ENCODE measurements around the gene CNDP2.

DNA sequence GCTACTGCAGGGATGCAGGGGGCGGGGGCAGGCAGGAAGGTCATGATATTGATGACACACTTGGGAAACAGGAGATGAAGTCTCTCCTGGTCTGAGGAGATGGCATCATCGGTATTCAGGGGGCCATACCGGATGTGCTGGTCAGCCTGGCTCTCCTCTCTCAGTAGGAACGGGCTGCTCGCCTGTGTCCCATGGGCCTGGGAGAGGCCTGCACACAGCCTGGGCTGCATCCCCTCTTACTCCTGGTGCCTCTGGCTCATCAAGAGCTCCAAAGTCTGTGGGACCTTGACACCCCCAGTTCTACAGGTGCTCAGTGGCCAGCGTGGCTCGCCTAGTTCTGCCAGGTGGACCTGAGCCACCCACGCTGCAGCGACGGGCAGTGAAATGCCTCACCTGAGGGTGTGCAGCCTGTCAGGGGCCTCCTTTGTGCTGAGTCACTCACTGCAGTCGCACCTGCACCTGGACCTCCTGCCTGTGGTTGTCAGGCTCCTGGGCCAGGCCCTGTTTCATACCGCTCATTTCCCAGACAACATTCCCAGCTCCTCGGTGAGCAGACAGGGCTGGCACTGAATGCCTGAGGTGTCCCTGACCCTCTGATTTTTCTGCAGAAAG is 19.6 kb downstream of the CNDP2 start:
- TF ChIP-seq, protein P1, sequence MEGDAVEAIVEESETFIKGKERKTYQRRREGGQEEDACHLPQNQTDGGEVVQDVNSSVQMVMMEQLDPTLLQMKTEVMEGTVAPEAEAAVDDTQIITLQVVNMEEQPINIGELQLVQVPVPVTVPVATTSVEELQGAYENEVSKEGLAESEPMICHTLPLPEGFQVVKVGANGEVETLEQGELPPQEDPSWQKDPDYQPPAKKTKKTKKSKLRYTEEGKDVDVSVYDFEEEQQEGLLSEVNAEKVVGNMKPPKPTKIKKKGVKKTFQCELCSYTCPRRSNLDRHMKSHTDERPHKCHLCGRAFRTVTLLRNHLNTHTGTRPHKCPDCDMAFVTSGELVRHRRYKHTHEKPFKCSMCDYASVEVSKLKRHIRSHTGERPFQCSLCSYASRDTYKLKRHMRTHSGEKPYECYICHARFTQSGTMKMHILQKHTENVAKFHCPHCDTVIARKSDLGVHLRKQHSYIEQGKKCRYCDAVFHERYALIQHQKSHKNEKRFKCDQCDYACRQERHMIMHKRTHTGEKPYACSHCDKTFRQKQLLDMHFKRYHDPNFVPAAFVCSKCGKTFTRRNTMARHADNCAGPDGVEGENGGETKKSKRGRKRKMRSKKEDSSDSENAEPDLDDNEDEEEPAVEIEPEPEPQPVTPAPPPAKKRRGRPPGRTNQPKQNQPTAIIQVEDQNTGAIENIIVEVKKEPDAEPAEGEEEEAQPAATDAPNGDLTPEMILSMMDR (conservative IDR thresholded peaks at IDR 0.05; ENCODE audit: low read depth, low read length): no peak
- no peak for TF ChIP-seq EZH2 (IDR thresholded peaks at IDR 0.05; ENCODE audit: borderline replicate concordance, low read depth, low read length, poor library complexity, severe bottlenecking)

All from A673 (cell line).